GM12878 (cell line): ENCODE data around the gene SHB. TPM values are rescaled to one million over a fixed set of nuclear protein-coding genes. Genes with fewer than 3 reads are reported as not detected.
A peak's percentile ranks its signal among the peaks of the same experiment; 100 is the strongest.

Experiments
- CREM ChIP-seq: IDR thresholded peaks from 2 replicates; pipeline ENCODE4 v1.6.1; 2014; ENCODE audit warnings: antibody characterized with exemption, low read depth
- EED ChIP-seq: sonication (generic); IDR thresholded peaks from 2 replicates; pipeline ENCODE4 v1.6.1; 2016; ENCODE audit warnings: antibody characterized with exemption, low read depth
- EP300 ChIP-seq, 2 experiments: fragments of 150-350 bp in 1 of 2; IDR thresholded peaks; 2 replicates each; pipeline ENCODE4 v1.6.1; 2011 to 2012; ENCODE audit warnings: low read depth in 2 of 2, low read length in 2 of 2, borderline replicate concordance in 1 of 2, improper control_type of control experiment in 1 of 2, inconsistent platforms in 1 of 2; ENCODE audit not compliant: control insufficient read depth in 1 of 2
- JUNB ChIP-seq: IDR thresholded peaks from 2 replicates; pipeline ENCODE4 v1.6.1; 2016; ENCODE audit warnings: antibody characterized with exemption, mild to moderate bottlenecking
- NFIC ChIP-seq: IDR thresholded peaks from 2 replicates; pipeline ENCODE4 v1.6.1; 2012; ENCODE audit warnings: low read depth, mild to moderate bottlenecking, inconsistent platforms, low read length, moderate library complexity
- NR2F1 ChIP-seq: fragments of 450-650 bp; conservative IDR thresholded peaks from 2 replicates; pipeline ENCODE4 v1.6.1; 2017; ENCODE audit warnings: mild to moderate bottlenecking
- RBBP5 ChIP-seq: fragments of 200-600 bp; sonication (generic); conservative IDR thresholded peaks from 2 replicates; pipeline ENCODE4 v1.6.1; 2016
- RUNX3 ChIP-seq: IDR thresholded peaks from 2 replicates; pipeline ENCODE4 v1.6.1; 2012; ENCODE audit warnings: low read length, inconsistent platforms
- SMC3 ChIP-seq: IDR thresholded peaks from 2 replicates; pipeline ENCODE4 v1.6.1; 2011; ENCODE audit warnings: low read length, improper control_type of control experiment, borderline replicate concordance
- YBX1 ChIP-seq: fragments of 450-650 bp; IDR thresholded peaks from 2 replicates; pipeline ENCODE4 v1.6.1; 2016; ENCODE audit warnings: antibody characterized with exemption
- polyA plus RNA-seq, 11 experiments: library from polyadenylated mRNA; depleted of rRNA in 4 of 11; unstranded in 6 of 11; stranded (reverse) in 5 of 11; fragments of >200 nt; fragmentation: Nextera tagmentation in 4 of 11; fragmentation: Illumina TruSeq in 1 of 11; extraction: Ambion mirVana in 4 of 11; extraction: Trizol in 1 of 11; gene quantifications; 1 replicate in 1 of 11; 2 replicates in 10 of 11; pipeline versions ENCODE4 v1.2.1 to v1.2.3, GENCODE V29; 2011 to 2016; ENCODE audit warnings: inconsistent platforms in 2 of 11, missing spikeins in 2 of 11, low read depth in 1 of 11
- total RNA-seq, 4 experiments: library from RNA; depleted of rRNA in 3 of 4; stranded (reverse); fragments of >200 nt in 3 of 4; fragmentation: Illumina TruSeq in 1 of 4; extraction: Trizol in 1 of 4; gene quantifications; 2 replicates each; pipeline versions ENCODE4 v1.2.1 to v1.2.3, GENCODE V29; 2013 to 2021
- TF ChIP-seq, protein P1 (sequence below): fragments of 450-650 bp; conservative IDR thresholded peaks from 2 replicates; pipeline ENCODE4 v1.6.1; 2017; ENCODE audit warnings: mild to moderate bottlenecking, moderate library complexity
- TF ChIP-seq, protein P2 (sequence below): fragments of 150-350 bp; IDR thresholded peaks from 2 replicates; pipeline ENCODE4 v1.6.1; 2014; ENCODE audit warnings: mild to moderate bottlenecking, low read depth, low read length
- TF ChIP-seq, protein P3 (sequence below): IDR thresholded peaks from 2 replicates; pipeline ENCODE4 v1.6.1; 2011; ENCODE audit warnings: borderline replicate concordance, low read depth, mild to moderate bottlenecking, moderate library complexity, low read length; ENCODE audit not compliant: insufficient read depth, poor library complexity, severe bottlenecking

The SHB gene
- total and polyA plus RNA-seq, 10 of the 15 experiments (the other 5 are each of a cell fraction or from before 2014, with no cell fraction given) = 0.29 to 6.2 (median 1.3) TPM

DNA sequence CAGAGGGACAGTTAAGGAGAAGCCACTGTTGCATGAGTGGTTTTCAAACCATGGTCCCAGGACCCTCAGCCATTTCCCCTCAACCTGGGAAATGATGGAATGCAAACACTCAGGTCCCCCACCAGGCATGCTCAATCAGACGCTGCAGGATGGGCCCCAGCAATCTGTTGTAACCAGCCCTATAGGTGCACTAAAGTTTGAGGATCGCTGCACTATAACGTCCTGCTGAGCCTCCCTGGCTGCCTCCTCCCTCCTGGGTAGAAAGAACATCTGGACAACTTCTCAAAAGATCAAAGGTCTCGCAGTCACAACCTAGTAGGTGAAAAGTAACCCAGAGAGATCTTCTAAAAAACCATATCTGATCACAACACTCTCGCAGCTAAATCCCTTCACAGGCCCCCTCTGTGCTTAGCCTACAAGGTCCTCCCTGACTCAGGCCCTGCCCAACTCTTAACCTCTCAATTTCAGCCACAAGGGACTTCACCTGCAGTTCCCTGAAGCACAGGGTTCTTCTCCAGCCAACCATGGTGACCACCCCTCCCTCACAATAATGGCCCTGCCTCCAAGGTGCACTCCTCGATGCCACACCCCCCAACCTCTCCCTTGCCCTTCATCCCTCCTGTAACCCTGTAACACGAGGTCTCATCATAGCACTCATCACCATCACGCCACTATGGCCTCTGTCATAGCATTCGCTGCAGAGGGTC, 3.5 kb downstream of the SHB start (continued):
- TF ChIP-seq, protein P1, sequence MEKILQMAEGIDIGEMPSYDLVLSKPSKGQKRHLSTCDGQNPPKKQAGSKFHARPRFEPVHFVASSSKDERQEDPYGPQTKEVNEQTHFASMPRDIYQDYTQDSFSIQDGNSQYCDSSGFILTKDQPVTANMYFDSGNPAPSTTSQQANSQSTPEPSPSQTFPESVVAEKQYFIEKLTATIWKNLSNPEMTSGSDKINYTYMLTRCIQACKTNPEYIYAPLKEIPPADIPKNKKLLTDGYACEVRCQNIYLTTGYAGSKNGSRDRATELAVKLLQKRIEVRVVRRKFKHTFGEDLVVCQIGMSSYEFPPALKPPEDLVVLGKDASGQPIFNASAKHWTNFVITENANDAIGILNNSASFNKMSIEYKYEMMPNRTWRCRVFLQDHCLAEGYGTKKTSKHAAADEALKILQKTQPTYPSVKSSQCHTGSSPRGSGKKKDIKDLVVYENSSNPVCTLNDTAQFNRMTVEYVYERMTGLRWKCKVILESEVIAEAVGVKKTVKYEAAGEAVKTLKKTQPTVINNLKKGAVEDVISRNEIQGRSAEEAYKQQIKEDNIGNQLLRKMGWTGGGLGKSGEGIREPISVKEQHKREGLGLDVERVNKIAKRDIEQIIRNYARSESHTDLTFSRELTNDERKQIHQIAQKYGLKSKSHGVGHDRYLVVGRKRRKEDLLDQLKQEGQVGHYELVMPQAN = no peak
- TF ChIP-seq CREM = peak; percentile 50; the same call in 1 of the 2 replicates
- 0 out of 4 replicates have a peak, but pooled peaks of 1 of the 2 experiments have one; percentile 18 for TF ChIP-seq EP300 (IDR thresholded peaks at IDR 0.05; ENCODE audit: borderline replicate concordance in 1 of 2, control insufficient read depth in 1 of 2, low read depth in 2 of 2, low read length in 2 of 2)
- no peak for TF ChIP-seq SMC3
- no peak for TF ChIP-seq JUNB
- peak; percentile 65; the same call in 1 of the 2 replicates for TF ChIP-seq EED
- peak; percentile 63; the same call in 1 of the 2 replicates for TF ChIP-seq NFIC
- TF ChIP-seq, protein P2, sequence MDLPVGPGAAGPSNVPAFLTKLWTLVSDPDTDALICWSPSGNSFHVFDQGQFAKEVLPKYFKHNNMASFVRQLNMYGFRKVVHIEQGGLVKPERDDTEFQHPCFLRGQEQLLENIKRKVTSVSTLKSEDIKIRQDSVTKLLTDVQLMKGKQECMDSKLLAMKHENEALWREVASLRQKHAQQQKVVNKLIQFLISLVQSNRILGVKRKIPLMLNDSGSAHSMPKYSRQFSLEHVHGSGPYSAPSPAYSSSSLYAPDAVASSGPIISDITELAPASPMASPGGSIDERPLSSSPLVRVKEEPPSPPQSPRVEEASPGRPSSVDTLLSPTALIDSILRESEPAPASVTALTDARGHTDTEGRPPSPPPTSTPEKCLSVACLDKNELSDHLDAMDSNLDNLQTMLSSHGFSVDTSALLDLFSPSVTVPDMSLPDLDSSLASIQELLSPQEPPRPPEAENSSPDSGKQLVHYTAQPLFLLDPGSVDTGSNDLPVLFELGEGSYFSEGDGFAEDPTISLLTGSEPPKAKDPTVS = no peak
- peak; percentile 93 for TF ChIP-seq RUNX3
- TF ChIP-seq, protein P3, sequence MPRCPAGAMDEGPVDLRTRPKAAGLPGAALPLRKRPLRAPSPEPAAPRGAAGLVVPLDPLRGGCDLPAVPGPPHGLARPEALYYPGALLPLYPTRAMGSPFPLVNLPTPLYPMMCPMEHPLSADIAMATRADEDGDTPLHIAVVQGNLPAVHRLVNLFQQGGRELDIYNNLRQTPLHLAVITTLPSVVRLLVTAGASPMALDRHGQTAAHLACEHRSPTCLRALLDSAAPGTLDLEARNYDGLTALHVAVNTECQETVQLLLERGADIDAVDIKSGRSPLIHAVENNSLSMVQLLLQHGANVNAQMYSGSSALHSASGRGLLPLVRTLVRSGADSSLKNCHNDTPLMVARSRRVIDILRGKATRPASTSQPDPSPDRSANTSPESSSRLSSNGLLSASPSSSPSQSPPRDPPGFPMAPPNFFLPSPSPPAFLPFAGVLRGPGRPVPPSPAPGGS = peak; percentile 76
- no peak for TF ChIP-seq RBBP5
- TF ChIP-seq YBX1 = no peak
- TF ChIP-seq NR2F1 = peak; percentile 94
